Stimulated activated CD4-positive, alpha-beta T cell treated with anti-CD3 and anti-CD28 coated beads, Interleukin-12 subunit alpha, Interleukin-12 subunit beta, amount 100 ng/mL, for 4 hours (primary cell): ENCODE measurements around the gene ARHGAP26.
"Not testable (repeated sequence)": the region's sequence is repeated elsewhere in the genome, so short reads cannot be mapped to it uniquely, and the experiment has no call there.

Experiments
- DNase-seq: peaks from one replicate; pipeline ENCODE4 v3.0.0-alpha.2; 2020

The ARHGAP26 gene

GRCh38 chr5:143068712-143069111, 298.5 kb downstream of the ARHGAP26 start:
- DNase-seq, result no peak

- DNase-seq, result no peak
Observed at GRCh38 chr5:143071927-143072326, 301.8 kb downstream of the ARHGAP26 start.

GRCh38 chr5:143072734-143073133, 302.6 kb downstream of the ARHGAP26 start:
- no peak for DNase-seq

- DNase-seq, result no peak
Observed at GRCh38 chr5:143073766-143074165, 303.6 kb downstream of the ARHGAP26 start.

GRCh38 chr5:143074414-143074996, 304.3 kb downstream of the ARHGAP26 start:
- no peak for DNase-seq

GRCh38 chr5:143076377-143076776, 306.2 kb downstream of the ARHGAP26 start:
- no peak for DNase-seq

- DNase-seq, result no peak
Observed at GRCh38 chr5:143077453-143078103, 307.4 kb downstream of the ARHGAP26 start.

GRCh38 chr5:143078313-143078712, 308.1 kb downstream of the ARHGAP26 start:
- DNase-seq, result no peak

GRCh38 chr5:143078971-143079370, 308.8 kb downstream of the ARHGAP26 start:
- no peak for DNase-seq

- no peak for DNase-seq
Observed at GRCh38 chr5:143080407-143080806, 310.2 kb downstream of the ARHGAP26 start.

- DNase-seq, result no peak
Observed at GRCh38 chr5:143080982-143081381, 310.8 kb downstream of the ARHGAP26 start.

GRCh38 chr5:143083006-143083405, 312.8 kb downstream of the ARHGAP26 start:
- DNase-seq, result no peak

GRCh38 chr5:143084407-143084806, 314.2 kb downstream of the ARHGAP26 start:
- DNase-seq, result no peak

GRCh38 chr5:143085319-143085917, 315.2 kb downstream of the ARHGAP26 start:
- DNase-seq, result no peak

GRCh38 chr5:143086546-143086907, 316.4 kb downstream of the ARHGAP26 start:
- DNase-seq, result no peak

- DNase-seq, result no peak
Observed at GRCh38 chr5:143086908-143087637, 316.9 kb downstream of the ARHGAP26 start.

- not testable (repeated sequence) for DNase-seq
Observed at GRCh38 chr5:143088702-143089101, 318.5 kb downstream of the ARHGAP26 start.

GRCh38 chr5:143090044-143090443, 319.9 kb downstream of the ARHGAP26 start:
- DNase-seq, result not testable (repeated sequence)

GRCh38 chr5:143092711-143093451, 322.7 kb downstream of the ARHGAP26 start:
- DNase-seq, result not testable (repeated sequence)

GRCh38 chr5:143093452-143094086, 323.4 kb downstream of the ARHGAP26 start:
- no peak for DNase-seq

- no peak for DNase-seq
Observed at GRCh38 chr5:143094087-143094521, 323.9 kb downstream of the ARHGAP26 start.

- not testable (repeated sequence) for DNase-seq
Observed at GRCh38 chr5:143094608-143095007, 324.4 kb downstream of the ARHGAP26 start.
